SU-DHL-6 (cell line): ENCODE measurements around the gene MRPL51.

Experiments
- H2AFZ ChIP-seq: fragments of 200-600 bp; sonication (generic); 2 replicates; pipeline ENCODE4 v1.6.1; 2014; ENCODE audit warnings: low read depth, mild to moderate bottlenecking, moderate library complexity, mixed read lengths, antibody characterized with exemption, low read length; ENCODE audit not compliant: severe bottlenecking
- H3F3A ChIP-seq: fragments of 200-600 bp; shearing (Covaris generic); 2 replicates; pipeline ENCODE4 v1.6.0; 2016; ENCODE audit warnings: antibody characterized with exemption, mild to moderate bottlenecking; ENCODE audit not compliant: insufficient read depth
- H3K27ac ChIP-seq: fragments of 200-600 bp; sonication (generic); 2 replicates; pipeline ENCODE4 v1.5.1; 2016; ENCODE audit warnings: low read depth, mild to moderate bottlenecking, low read length, moderate library complexity, mixed read lengths
- H3K27me3 ChIP-seq: fragments of 200-600 bp; sonication (generic), shearing (Covaris generic); 2 replicates; pipeline ENCODE4 v1.6.0; 2014; ENCODE audit warnings: mild to moderate bottlenecking, low read length
- H3K36me3 ChIP-seq: fragments of 200-600 bp; sonication (generic); 2 replicates; pipeline ENCODE4 v1.6.1; 2014; ENCODE audit warnings: mild to moderate bottlenecking, low read length, mixed read lengths
- H3K4me2 ChIP-seq: fragments of 300-600, 200-600 bp; shearing (Covaris generic), sonication (generic); 2 replicates; pipeline ENCODE4 v1.6.0; 2014; ENCODE audit warnings: low read length, low read depth, mild to moderate bottlenecking; ENCODE audit not compliant: poor library complexity, severe bottlenecking
- H3K4me3 ChIP-seq: fragments of 200-600 bp; sonication (generic); 2 replicates; pipeline ENCODE4 v1.5.1; 2014; ENCODE audit warnings: antibody characterized with exemption, low read length, mild to moderate bottlenecking, mixed read lengths; ENCODE audit not compliant: insufficient read depth, poor library complexity, severe bottlenecking
- H3K79me2 ChIP-seq: fragments of 200-600 bp; sonication (generic); 2 replicates; pipeline ENCODE4 v1.6.1; 2014; ENCODE audit warnings: mild to moderate bottlenecking, low read length, moderate library complexity; ENCODE audit not compliant: insufficient read depth
- H3K9ac ChIP-seq: fragments of 200-600 bp; sonication (generic); 2 replicates; pipeline ENCODE4 v1.7.0; 2014; ENCODE audit warnings: mild to moderate bottlenecking, low read length
- H3K9me2 ChIP-seq: fragments of 200-600 bp; sonication (generic); replicated peaks from 2 replicates; pipeline ENCODE4 v1.6.1; 2014; ENCODE audit warnings: low read length; ENCODE audit not compliant: insufficient read depth
- H3K9me3 ChIP-seq: fragments of 200-600 bp; sonication (generic); 2 replicates; pipeline ENCODE4 v1.6.1; 2014; ENCODE audit warnings: low read length, mixed read lengths; ENCODE audit not compliant: insufficient read depth
- H4K20me1 ChIP-seq: fragments of 200-600 bp; sonication (generic); 2 replicates; pipeline ENCODE4 v1.6.1; 2014; ENCODE audit warnings: low read depth, mild to moderate bottlenecking, antibody characterized with exemption, low read length, moderate library complexity, mixed read lengths
- CTCF ChIP-seq: fragments of 200-600 bp; sonication (generic); IDR thresholded peaks from one replicate; pipeline ENCODE4 v1.5.1; 2017; ENCODE audit warnings: antibody characterized with exemption, mild to moderate bottlenecking, low read length, moderate library complexity; ENCODE audit not compliant: insufficient read depth, poor library complexity, severe bottlenecking
- EZH2phosphoT487 ChIP-seq: fragments of 200-600 bp; sonication (generic), shearing (Covaris generic); conservative IDR thresholded peaks from 2 replicates; pipeline ENCODE4 v1.6.1; 2018; ENCODE audit warnings: mild to moderate bottlenecking, antibody characterized with exemption, low read length, moderate library complexity, mixed read lengths

Gene MRPL51

DNA sequence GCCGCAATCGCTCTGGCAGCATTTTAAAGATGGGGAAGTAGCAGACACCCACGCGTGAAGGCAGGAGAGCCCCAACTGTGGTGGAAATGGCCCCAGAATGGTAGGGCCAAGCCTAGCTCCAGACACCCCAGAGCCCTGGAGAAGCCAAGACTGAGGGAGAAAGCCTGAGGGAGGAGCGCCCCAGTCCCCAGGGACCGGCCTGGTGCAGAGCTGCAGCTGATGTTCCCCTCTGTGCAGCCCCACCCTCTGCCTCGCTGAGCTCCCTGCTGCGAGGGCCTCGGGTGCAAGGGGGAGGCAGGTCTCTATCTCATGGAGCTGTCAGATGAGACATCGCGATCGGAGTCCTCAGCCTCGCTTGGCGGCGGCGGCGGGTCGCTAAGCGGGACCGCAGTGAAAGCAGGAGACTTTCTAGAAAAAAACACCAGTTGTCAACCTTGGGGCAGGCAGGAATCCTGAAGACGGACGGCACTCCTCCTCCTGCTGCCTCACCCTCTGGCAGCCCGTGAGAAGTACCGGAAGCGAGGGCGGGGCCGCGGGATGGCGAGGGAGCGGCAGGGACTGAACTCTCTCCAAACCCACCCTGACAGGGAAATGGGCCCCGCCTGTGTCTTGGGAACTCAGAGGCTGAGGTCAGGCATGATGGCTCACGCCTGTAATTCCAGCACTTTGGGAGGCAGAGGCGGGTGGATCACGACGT, 47.3 kb upstream of the MRPL51 start:
- H3K4me3 ChIP-seq = no peak overlapping the region
- H3K27me3 ChIP-seq = no peaks in the 10 kb centered on the region
- peaks cover 55% of the 10 kb centered on the region for H3F3A ChIP-seq
- peaks cover 19% of the 10 kb centered on the region for H3K36me3 ChIP-seq
- H3K9me2 ChIP-seq = no peaks in the 10 kb centered on the region
- peaks cover 9% of the 10 kb centered on the region for H4K20me1 ChIP-seq
- H3K27ac ChIP-seq = peak overlapping the region; percentile 39
- TF ChIP-seq EZH2phosphoT487 (no peak), CTCF (no peak)
- no peaks in the 10 kb centered on the region for H3K9me3 ChIP-seq
- H3K4me2 ChIP-seq = no peak overlapping the region
- H3K79me2 ChIP-seq = peaks cover 14% of the 10 kb centered on the region
- H2AFZ ChIP-seq = no peak overlapping the region
- H3K9ac ChIP-seq = no peak overlapping the region

DNA sequence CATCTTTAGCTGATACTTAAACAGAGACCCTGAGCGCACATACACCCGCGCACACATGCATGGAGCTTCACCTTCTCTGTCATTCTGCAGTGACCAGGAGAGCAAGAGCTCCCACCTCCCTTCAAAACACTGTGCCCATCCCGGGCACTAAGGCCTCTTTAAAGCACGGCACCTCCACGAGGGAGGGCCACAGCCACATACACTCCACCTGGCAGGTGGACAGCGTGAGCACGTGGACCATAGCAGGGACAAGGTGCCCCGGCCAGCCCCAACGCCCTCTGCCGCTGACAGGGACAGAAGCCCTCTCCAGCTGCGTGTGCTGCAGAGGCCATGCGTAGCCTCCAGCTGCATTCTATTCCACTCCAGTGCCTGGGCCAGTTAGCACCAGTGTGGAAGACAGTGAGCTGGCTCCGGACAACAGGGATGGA, 46.7 kb upstream of the MRPL51 start:
- H3K9ac ChIP-seq = no peak overlapping the region
- no peaks in the 10 kb centered on the region for H3K9me3 ChIP-seq
- peak overlapping the region; percentile 93; the same call in 1 of the 2 replicates for H3K27ac ChIP-seq
- peaks cover 9% of the 10 kb centered on the region for H4K20me1 ChIP-seq
- H3K4me2 ChIP-seq = no peak overlapping the region
- no peaks in the 10 kb centered on the region for H3K27me3 ChIP-seq
- peaks cover 61% of the 10 kb centered on the region for H3F3A ChIP-seq
- TF ChIP-seq CTCF (no peak), EZH2phosphoT487 (no peak)
- peaks cover 25% of the 10 kb centered on the region for H3K36me3 ChIP-seq
- H3K79me2 ChIP-seq = peaks cover 20% of the 10 kb centered on the region
- H3K4me3 ChIP-seq = no peak overlapping the region
- H2AFZ ChIP-seq = no peak overlapping the region
- no peaks in the 10 kb centered on the region for H3K9me2 ChIP-seq

- H3K27ac ChIP-seq = peak overlapping the region; percentile 93; the same call in 1 of the 2 replicates
- no peaks in the 10 kb centered on the region for H3K9me3 ChIP-seq
- TF ChIP-seq EZH2phosphoT487 (no peak), CTCF (no peak)
- H3F3A ChIP-seq = peaks cover 63% of the 10 kb centered on the region
- H4K20me1 ChIP-seq = peaks cover 9% of the 10 kb centered on the region
- no peak overlapping the region for H3K9ac ChIP-seq
- no peaks in the 10 kb centered on the region for H3K27me3 ChIP-seq
- H3K4me2 ChIP-seq = no peak overlapping the region
- peaks cover 28% of the 10 kb centered on the region for H3K36me3 ChIP-seq
- H3K9me2 ChIP-seq = no peaks in the 10 kb centered on the region
- peaks cover 24% of the 10 kb centered on the region for H3K79me2 ChIP-seq
- H3K4me3 ChIP-seq = no peak overlapping the region
- H2AFZ ChIP-seq = no peak overlapping the region
Measured at GRCh38 chr12:6539314-6539682, 46.2 kb upstream of the MRPL51 start.
